Measurements from ENCODE around the gene RPL36.
"Not testable (repeated sequence)": the region's sequence is repeated elsewhere in the genome, so short reads cannot be mapped to it uniquely, and the experiment has no call there.

The RPL36 gene

DNA sequence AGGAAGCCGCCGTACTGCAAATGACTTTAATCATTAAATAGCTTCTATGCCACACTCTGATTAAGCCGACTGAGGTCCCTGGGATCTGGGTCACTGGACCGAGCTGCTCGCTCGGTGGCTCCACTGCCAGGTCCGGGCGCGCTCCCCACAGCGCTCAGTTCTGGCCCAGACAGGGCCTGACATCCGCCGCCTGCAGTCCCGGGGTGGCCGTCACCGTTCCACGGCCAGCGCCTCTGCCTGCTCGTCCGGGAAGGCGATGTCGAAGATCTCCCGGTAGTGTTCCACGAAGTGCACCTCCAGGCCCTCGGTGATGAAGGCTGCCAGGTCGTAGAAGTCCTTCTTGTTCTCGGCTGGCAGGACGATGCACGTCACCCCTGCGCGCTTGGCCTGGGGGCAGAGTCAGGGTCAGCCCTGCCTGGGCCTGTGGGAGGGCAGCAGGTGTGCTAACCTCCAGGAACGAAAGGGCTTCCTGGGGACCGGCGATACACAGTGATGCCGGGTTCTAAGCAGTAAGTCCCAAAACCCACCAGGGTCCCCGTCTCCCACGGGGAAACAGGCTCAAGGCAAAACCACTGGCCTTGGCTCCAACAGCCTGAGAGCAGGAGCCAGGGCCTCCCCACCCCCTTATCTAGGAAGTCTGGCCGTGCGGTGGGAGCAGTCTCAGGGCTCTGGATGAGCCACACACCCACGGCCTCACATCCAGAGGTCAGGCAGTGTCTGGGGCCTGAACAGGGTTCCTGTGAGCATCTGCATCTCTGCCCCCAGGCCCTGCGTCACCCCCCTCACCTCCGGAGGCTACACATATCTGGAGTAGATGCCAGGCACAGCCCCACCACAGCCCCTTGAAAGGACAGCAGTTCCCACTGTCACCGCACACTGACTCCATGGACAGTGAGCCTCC, 2.0 kb downstream of the RPL36 start:
- no peak for DNase-seq

DNA sequence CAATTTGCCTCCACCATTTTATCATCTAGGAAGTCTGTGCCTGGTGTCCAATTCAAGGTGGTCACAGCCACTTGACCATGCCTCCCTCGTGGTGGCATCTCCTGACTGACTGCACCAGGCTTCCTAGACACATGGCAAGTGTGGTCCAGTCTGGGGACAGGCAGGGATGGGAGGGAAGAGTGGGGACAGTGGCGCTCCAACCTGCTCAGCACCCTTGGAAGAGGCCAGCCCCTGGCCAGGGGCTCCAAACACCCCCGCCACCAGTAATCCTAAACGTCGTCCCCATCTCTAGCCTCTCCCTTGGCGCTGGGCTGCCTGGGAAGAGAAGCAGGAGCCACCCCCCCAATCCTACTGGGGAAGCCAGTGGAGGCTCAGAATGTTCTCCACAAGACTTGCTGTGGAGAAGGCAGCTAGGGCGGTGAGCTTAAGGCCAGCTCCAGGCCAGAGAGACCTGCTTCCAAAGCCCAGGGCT, 2.7 kb downstream of the RPL36 start:
- DNase-seq = no peak

DNA sequence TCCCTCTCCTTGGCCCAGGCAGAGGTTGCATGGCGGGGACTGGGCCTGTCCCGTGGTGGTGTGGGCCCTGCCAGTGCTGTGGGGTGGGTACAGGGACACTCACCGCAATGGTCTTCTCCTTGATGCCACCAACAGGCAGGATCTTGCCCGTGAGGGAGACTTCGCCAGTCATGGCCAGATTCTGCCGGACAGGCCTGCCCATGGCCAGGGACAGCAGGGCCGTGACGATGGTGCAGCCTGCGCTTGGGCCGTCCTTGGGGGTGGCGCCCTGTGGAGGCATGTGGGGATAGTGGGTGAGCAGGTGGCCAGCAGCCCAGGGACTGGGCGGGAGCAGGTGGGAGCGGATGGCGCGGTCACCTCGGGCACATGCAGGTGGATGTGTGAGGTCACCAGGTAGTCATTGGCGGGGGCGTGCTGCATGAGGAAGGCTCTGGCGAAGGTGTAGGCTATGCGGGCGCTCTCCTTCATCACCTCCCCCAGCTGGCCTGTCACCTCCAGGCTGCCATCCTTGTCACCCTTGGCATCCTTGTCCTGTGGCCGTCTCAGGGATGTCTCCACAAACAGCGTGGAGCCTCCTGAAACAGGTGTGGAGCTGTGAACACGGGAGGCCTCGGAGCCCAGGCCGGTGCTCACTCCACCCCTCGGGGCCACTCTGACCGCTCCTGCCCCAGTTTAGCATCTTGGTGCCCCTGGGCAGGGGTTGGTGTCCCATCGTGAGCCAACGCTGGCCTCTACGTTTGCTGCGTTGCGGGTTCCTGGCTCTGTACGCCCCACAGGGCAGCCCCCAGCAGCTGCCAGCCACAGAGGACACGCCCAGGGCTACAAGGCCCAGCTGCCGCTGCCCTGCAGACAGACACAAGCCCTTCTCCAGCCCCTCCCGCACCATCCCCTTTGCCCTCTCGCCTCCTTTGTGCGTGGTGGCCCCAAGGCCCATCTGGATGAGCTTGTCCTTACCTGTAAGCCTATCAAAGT, 3.4 kb downstream of the RPL36 start:
- DNase-seq = no peak

DNA sequence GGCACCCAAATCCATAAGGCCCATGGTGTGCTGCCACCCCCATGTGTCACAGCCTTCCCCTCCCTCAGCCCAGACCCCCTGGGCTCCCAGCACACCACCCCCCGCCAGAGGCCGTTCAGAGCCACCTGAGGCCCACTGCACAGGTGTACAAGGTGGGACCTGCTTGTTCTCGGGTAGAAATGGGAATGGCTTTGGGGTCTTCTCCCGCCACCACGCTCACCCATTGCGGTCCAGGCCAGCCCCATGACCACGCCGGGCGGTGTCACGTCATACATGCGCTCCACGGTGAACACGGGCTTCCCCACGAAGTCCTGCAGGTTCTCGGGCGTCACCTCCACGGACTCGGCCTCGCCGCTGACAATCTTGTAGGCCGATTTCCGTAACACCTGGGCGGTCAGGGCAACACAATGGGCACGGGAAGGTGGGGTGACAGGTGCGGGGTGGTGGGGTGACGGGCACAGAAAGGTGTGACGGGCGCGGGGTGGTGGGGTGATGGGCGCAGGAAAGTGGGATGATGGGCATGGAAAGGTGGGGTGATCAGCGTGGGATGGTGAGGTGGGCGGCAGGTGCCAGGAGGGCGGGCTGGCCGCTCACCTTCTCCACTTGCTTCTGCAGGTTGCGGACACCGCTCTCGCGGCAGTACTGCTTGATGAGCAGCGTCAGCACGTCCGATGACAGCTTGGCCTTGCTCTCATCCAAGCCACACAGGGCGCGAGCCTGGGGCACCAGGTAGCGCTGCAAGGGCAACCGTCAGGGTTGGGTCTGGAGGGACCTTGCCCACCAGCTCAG, 4.3 kb downstream of the RPL36 start:
- no peak for DNase-seq

DNA sequence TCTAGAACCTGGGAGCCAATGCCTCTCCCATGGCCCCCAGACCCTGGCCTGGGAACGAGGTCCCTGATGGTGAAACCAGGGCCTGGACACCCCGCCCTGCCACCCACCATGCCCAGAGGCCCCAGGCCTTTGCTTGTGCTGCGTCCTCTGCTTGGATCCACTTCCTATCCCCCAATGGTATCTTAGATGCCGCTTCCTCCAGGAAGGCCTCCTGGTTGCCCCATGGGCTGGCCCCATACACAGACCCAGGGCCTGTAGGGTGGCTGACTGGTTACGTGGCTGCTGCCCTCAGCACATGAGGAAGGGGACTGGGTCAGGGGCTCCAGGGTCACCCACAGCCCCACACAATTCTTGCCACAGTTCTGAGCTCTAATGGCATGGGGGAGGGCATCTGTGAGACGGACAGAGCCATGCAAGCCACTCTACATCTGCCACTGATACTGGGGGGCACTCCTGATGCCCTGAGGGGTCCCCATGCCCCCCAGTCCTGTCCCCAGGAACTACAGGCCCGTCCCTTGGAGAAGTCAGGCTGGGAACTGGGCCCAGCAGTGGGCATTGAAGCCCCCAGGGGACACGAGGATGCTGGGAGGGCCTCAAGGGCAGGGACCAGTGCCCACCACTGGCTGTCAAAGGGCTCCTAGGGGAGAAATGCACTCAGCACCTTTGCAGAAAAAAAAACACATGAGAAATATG, 5.0 kb downstream of the RPL36 start:
- no peak for DNase-seq

DNA sequence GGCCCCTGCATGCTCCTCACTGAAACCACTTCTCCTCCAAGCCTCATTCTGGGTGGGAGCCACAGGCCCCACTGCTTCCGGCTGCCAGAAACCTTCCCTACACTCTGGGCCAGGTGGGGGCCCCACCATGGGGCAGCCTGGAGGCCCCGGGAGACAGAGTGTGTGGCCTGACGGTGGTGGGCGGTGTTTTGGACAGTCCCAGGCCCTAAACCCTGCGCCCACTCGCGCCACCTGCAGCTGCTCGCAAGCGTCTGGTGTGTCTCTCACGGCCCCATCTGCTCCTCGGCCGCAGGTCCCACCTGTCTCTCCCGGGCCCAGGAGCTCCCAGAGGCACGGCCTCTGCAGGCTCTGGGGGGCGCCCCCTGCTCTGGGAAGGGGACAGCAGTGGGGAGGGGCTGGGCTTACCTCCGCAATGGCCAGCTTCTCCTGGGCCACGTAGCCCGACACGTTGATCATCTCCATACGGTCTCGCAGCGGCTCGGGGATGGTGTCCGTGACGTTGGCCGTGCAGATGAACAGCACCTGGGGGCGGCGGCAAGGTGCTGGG, 5.6 kb downstream of the RPL36 start:
- no peak for DNase-seq

DNA sequence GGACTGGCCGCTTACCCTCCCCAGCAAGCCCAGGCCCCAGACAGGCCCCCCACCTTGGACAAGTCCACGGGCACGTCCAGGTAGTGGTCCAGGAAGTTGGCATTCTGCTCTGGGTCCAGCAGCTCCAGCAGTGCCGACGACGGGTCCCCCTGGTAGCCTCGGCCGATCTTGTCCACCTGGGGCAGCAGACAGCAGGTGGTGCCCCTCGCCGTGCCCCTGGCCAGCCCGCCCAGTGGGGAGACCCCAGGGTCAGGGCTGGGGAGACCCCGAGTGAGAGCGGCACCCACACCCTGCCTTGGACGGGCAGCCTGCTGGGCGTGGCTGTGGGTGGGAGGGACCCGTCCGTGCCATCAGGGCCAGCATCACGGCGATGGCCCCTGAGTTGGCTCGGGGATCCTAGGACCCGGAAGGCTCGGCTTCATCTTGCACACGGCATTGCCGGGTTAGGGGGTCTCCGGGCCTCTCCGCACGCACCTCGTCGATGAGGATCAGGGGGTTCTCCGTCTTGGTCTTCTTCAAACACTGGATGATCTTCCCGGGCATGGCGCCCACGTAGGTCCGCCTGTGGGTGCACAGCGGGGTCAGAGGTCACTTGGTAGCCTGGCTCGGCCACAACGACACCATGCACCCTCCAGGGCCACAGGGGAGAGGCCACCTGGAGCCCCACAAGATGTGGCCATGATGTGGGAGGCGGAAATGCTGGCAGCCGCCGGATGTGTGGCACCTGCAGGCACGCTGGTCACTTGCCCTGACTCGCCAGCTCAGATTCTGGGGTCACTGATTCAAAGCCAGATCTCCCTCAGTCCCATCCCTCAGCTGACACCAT, 6.3 kb downstream of the RPL36 start:
- DNase-seq = no peak

DNA sequence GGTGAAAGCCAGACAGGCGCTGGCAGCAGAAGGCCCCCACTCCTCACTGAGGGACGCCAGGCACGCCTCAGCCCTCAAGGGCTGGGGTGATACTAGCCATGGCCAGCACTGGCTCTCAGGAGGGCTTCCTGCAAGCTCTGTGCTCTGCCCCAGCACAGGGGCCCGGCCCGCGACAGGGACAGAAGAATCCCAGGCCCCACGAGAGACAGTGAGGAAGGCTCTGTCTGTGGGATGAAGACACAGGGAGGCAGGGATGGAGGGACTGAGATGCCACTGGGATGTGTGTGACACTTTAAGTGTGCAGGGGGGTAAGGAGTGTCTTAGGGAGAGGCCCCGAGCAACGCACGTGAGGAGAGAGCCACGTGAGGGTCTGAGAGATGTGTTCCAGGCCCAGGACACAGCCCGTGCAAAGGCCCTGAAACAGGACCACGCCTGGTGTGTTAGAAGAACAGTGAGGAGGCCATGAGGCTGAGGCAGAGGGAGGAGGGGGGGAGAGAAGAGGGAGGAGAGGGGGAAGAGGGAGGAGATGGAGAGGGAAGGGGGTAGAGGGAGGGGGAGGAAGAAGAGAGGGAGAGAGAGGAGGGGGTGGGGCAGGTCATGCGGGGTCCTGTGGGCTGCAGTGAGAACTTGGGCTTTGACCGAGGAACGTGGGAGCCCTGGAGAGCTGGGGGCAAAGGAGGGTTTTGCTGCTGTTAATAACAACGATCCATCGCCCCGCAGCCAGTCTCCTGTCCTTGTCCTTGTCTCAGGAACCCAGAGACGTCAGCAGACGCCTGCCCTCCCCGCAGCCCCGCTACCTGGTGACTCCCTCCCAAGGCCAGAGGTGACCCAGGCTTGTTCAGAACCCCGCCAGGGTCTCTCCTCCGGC, 7.2 kb downstream of the RPL36 start:
- DNase-seq = no peak

DNA sequence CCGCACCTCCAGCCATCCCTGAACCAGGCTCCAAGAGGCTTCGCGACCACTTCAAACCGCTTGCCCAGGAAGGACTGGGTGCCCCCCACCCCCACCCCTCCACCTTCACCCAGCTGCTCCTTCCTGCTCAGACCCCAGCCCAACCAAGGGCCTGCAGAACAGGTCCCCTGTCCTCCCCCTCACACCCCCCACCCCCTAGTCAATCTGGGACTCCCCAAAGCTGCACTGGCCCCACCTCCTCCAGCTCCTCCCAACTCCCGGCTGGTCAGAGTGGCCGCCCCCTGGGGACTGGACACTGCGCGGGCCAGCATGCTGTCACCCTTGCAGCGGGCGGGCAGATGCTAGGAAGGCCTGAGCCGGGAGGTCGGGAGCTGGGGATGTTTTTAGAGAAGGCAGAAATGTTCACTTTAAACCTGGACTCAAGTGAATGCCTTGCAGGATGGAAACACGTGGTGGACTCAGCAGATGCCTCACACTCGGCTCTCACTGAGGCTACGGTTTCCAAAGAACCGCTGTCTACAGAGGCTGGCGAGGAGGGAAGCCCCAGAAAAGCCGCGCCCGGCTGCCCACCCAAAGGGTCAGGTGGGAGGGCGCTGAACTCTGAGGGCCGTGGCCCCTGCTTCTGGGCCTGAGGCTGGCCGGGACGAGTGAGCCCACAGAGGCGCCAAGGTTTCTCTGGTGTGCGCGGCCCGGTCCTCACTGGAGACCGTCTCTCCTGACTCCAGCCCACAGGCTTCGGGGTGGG, 8.0 kb downstream of the RPL36 start:
- DNase-seq = no peak

DNA sequence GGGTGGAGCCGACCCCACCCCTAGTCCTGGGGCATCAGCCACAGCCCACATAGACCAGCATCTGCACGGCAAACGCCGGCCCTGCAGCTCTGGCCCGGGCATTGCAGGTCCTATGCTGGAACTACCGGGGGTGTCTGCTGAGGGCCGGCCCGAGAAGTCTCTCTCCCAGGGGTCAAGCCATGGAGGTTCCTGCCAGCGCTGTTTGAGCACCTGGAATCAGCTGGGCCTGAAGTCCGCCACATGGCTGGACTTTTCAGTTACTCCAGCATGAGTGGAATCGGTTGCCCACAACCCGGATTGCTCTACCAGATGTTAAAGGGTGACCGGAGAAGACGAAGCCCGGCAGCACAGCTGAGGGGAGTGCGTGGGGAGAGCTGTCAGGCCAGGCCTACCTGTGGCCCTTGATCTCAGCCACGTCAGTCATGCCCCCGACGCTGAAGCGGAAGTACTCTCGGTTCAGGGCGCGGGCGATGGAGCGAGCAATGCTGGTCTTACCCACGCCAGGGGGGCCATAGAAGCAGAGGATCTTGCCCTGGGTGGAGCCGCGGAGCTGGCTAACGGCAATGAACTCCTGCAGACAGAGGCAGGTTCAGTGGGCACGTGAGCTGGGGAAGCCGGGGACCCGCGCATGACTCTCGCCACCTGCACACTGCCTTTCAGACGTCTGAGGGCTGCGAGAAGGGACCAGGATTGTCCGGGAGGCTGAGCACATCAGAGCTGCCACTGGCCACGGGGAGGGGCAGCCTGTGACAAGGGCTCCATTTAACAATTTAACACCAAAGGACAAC, 8.7 kb downstream of the RPL36 start:
- DNase-seq = no peak

DNA sequence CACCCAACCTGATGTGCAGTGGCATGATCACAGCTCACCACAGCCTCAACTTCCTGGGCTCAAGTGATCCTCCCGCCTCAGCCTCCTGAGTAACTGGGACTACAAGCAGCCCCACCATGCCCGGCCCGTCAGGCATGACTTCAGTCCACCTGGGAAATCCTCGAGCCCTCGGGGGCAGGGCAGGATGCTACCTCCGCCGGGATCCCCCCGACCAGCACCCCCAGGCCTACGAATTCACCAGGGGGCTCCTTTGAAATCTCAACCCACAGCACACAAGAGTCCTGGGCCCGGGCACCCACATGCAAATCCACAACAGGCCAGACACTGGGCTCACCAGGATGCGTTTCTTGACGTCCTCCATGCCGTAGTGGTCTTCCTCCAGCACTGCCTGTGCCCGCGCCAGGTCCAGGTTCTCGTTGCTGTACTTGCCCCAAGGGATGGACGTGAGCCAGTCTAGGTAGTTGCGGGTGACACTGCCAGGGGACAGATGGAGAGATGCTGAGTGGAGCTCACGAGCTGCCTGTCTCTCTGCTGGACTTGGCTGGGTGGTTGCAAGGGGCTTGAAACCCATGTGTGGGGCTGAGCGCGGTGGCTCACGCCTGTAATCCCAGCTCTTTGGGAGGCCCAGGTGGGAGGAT, 10.5 kb downstream of the RPL36 start:
- no peak for DNase-seq

DNA sequence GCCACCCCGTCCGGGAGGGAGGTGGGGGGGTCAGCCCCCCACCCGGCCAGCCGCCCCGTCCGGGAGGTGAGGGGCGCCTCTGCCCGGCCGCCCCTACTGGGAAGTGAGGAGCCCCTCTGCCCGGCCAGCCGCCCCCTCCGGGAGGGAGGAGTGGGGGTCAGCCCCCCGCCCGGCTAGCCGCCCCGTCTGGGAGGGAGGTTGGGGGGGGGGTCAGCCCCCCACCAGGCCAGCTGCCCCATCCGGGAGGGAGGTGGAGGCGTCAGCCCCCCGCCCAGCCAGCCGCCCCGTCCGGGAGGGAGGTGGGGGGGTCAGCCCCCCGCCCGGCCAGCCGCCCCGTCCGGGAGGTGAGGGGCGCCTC, 11.9 kb downstream of the RPL36 start:
- not testable (repeated sequence) for DNase-seq

DNA sequence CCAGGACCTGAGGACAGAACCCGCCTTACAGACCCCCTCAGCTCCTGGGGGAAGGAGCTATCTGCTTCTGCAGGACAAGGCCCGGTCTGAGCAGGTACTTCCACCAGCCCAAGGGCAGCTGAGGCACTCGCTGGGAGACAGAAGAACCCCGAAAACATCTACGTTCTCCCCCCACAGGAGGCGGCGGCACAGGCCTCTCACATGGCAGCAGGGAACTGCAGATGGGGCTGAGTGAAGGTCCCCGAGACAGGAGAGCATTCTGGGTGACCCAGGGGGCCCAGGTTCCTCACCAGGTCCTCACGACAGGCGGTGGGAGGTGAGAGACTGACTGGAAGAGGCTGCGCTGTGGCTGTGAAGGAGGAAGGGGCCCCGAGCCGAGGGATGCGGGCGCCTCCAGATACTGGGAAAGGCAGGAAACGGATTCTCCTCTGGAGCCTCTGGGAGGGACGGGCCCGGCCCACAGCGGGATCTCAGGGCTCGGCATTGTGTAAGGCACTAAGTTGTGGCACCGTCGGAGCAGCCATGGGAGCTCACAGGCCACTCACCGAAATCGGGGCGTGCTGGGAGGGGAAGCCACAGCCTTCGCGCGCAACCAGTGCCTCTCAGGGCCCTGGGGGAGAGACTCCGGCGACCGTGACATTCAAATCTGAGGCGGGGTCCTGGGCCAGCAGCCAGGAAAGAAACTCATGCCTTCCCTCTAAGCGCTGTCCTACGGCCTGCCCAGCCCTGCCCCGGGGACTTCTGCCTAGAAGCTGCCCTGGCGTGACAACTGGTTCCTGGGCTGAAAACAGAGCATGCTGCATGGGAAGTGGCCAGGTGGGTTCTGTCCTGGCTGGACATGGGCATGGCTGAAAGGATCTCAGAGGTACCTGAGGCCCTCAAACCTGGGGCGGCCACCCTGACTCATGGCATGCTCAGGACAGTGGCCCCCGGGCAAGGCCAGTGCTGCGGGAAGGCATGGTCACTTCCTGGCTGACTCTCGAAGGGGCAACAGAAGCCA, 14.0 kb downstream of the RPL36 start:
- no peak for DNase-seq

DNA sequence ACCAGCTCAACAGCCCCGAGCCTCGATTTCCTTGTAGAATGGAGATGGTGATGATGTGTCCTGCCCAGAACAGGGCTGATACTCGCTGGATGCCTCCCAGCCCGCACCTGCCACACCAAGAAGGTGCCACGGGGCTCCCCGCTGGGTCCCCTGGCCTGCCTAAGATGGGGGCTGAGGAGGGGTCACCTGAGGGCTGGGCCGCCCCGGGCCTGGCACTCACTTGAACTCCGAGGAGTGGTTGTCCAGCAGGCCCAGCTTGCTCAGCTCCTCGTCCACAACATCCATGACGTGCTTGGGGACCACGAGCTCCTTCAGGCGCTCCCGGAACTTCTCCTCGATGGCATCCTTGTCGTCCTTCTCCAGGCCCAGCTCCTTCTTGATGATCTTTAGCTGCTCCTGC, 15.5 kb downstream of the RPL36 start:
- DNase-seq = no peak

DNA sequence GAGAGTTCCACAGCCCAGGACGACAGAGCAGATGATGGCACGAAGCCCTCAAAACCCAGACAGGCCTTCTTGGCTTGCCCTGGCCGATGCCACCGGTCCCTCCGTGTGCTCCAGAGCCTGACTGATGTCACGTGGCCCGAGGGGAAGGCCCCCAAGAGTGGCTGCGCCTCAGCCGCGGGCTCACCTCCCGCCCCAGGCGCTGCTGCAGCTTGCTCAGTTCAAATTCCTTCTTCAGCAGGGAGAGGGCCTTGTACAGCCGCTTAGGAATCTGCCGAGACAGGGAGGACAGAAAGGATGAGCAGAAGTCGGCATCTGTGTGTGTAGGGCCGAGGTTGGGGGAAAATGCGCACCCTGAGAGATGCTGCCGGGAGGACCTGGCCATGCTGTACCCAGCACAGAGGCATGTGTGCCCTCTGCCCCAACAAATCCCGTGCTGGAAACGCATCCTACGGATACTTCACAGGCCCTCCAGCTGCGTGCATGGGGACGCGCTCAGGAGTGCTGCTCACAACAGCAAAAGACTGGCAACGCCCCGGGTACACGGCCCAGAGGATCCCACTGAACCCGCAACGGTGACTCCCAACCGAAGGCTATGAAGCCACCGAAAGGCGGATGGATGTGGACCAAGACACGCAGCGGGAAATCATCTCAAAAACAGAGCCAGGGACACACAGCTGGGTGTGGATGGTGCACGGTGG, 16.9 kb downstream of the RPL36 start:
- no peak for DNase-seq
